Testis (tissue), 2 donors: Measurements from ENCODE around the gene THEMIS.

ENCODE experiments used
- POLR2A ChIP-seq: fragments of 450-650 bp; IDR thresholded peaks from one replicate; pipeline ENCODE4 v1.6.1; 2017; ENCODE audit warnings: antibody characterized with exemption, mild to moderate bottlenecking, moderate library complexity
- TF ChIP-seq, protein P1 (sequence below), 3 experiments: fragments of 450-650 bp in 2 of 3; fragments of 200-600 bp in 1 of 3; sonication (generic) in 1 of 3; IDR thresholded peaks; one replicate each; pipeline ENCODE4 v1.5.1; 2016 to 2019; ENCODE audit warnings: antibody characterized with exemption in 3 of 3, mild to moderate bottlenecking in 2 of 3, moderate library complexity in 1 of 3

DNA sequence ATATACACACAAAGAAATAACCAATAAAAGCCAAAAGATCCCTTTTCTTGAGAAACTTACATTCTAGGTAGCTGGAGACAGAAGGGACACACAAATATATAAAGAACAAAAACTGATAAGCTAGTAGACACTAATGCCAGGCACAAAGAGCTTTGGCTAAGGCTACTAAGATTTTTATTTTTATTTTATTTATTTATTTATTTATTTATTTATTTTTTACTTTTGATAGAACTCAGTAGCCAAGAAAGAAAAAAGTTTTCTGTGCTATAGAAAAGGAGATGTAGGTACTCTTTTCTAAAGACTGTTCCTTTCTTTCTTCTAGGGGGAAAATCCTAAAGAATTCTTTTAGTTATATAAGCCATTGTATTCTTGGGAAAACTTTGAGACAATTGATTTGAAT lies 34.1 kb downstream of the THEMIS start:
- no peak for TF ChIP-seq POLR2A
- TF ChIP-seq, protein P1, sequence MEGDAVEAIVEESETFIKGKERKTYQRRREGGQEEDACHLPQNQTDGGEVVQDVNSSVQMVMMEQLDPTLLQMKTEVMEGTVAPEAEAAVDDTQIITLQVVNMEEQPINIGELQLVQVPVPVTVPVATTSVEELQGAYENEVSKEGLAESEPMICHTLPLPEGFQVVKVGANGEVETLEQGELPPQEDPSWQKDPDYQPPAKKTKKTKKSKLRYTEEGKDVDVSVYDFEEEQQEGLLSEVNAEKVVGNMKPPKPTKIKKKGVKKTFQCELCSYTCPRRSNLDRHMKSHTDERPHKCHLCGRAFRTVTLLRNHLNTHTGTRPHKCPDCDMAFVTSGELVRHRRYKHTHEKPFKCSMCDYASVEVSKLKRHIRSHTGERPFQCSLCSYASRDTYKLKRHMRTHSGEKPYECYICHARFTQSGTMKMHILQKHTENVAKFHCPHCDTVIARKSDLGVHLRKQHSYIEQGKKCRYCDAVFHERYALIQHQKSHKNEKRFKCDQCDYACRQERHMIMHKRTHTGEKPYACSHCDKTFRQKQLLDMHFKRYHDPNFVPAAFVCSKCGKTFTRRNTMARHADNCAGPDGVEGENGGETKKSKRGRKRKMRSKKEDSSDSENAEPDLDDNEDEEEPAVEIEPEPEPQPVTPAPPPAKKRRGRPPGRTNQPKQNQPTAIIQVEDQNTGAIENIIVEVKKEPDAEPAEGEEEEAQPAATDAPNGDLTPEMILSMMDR (IDR thresholded peaks at IDR 0.05): no peak
